SK-N-SH (cell line): Measurements from ENCODE around the gene TBX21. TPM values are rescaled to one million over a fixed set of nuclear protein-coding genes. Genes with fewer than 3 reads are reported as not detected.

Experiments used
- CTCF ChIA-PET: fragments of 300-600, 350-600 bp; formaldehyde crosslinking; extraction: SDS; loops from one replicate; lab custom pipeline; 2021; lab: Yijun Ruan, JAX
- POLR2A ChIA-PET: fragments of 350-600 bp; sonication (Branson Sonifier 250); formaldehyde crosslinking; extraction: SDS; loops from one replicate; lab custom pipeline; 2020; ENCODE audit warnings: antibody characterized with exemption, inconsistent platforms; lab: Yijun Ruan, JAX
- DNase-seq: peaks from one replicate; pipeline ENCODE4 v3.0.0; 2012
- H2AFZ ChIP-seq: fragments of 200-600 bp; sonication (generic); 2 replicates; pipeline ENCODE4 v1.8.1; 2016; ENCODE audit warnings: antibody characterized with exemption, mild to moderate bottlenecking, low read depth
- H3F3A ChIP-seq: fragments of 200-600 bp; sonication (generic); replicated peaks from 2 replicates; pipeline ENCODE3; 2016; ENCODE audit warnings: antibody characterized with exemption, mild to moderate bottlenecking; ENCODE audit not compliant: insufficient read depth
- H3K27ac ChIP-seq, 2 experiments: fragments of 200-500 bp in 1 of 2; fragments of 200-600 bp in 1 of 2; sonication (Bioruptor generic) in 1 of 2; sonication (generic), shearing (Covaris generic) in 1 of 2; 2 replicates each; pipeline versions ENCODE4 v1.5.1 to v1.6.1; 2014 to 2016; ENCODE audit warnings: low read depth in 2 of 2, inconsistent platforms in 1 of 2, low read length in 1 of 2, mild to moderate bottlenecking in 1 of 2, mixed read lengths in 1 of 2
- H3K27me3 ChIP-seq: fragments of 200-600 bp; sonication (generic), shearing (Covaris generic); 2 replicates; pipeline ENCODE4 v1.6.1; 2016; ENCODE audit warnings: mixed run types; ENCODE audit not compliant: insufficient read depth
- H3K36me3 ChIP-seq, 2 experiments: fragments of 200-500 bp in 1 of 2; fragments of 200-600 bp in 1 of 2; sonication (Bioruptor generic) in 1 of 2; sonication (generic) in 1 of 2; replicated peaks in 1 of 2; 2 replicates each; pipeline versions ENCODE3 to v1.5.1; 2014 to 2016; ENCODE audit warnings: low read length in 1 of 2, mild to moderate bottlenecking in 1 of 2; ENCODE audit not compliant: insufficient read depth in 2 of 2, control insufficient read depth in 1 of 2
- H3K4me1 ChIP-seq, 2 experiments: fragments of 200-500 bp in 1 of 2; fragments of 200-600 bp in 1 of 2; sonication (Bioruptor generic) in 1 of 2; sonication (generic), shearing (Covaris generic) in 1 of 2; 2 replicates each; pipeline versions ENCODE4 v1.5.1 to v1.6.1; 2014 to 2016; ENCODE audit warnings: low read depth in 1 of 2, low read length in 1 of 2, mixed run types in 1 of 2; ENCODE audit not compliant: insufficient read depth in 2 of 2, control insufficient read depth in 1 of 2
- H3K4me2 ChIP-seq: fragments of 200-600 bp; sonication (generic), shearing (Covaris generic); 2 replicates; pipeline ENCODE4 v1.6.1; 2017; ENCODE audit warnings: mixed run types
- H3K4me3 ChIP-seq, 2 experiments: fragments of 200-500 bp in 1 of 2; fragments of 200-600 bp in 1 of 2; sonication (Bioruptor generic) in 1 of 2; sonication (generic), shearing (Covaris generic) in 1 of 2; 2 replicates each; pipeline versions ENCODE4 v1.5.1 to v1.8.1; 2014 to 2016; ENCODE audit warnings: low read depth in 2 of 2, inconsistent platforms in 1 of 2, low read length in 1 of 2, mild to moderate bottlenecking in 1 of 2, mixed read lengths in 1 of 2, moderate library complexity in 1 of 2
- H3K79me2 ChIP-seq: fragments of 200-600 bp; sonication (generic); 2 replicates; pipeline ENCODE4 v1.8.1; 2017; ENCODE audit warnings: mild to moderate bottlenecking; ENCODE audit not compliant: insufficient read depth
- H3K9ac ChIP-seq: fragments of 200-600 bp; sonication (generic); 2 replicates; pipeline ENCODE4 v1.6.1; 2017; ENCODE audit warnings: mixed run types
- H3K9me2 ChIP-seq: fragments of 200-600 bp; sonication (generic); 2 replicates; pipeline ENCODE4 v1.6.1; 2017; ENCODE audit warnings: mixed run types
- H3K9me3 ChIP-seq: fragments of 200-600 bp; sonication (generic); 2 replicates; pipeline ENCODE4 v1.6.1; 2017; ENCODE audit warnings: mixed run types, mild to moderate bottlenecking, moderate library complexity
- H4K20me1 ChIP-seq: fragments of 200-600 bp; sonication (generic); 2 replicates; pipeline ENCODE4 v1.6.1; 2017; ENCODE audit warnings: mild to moderate bottlenecking, mixed run types; ENCODE audit not compliant: insufficient read depth
- ELF1 ChIP-seq: IDR thresholded peaks from 2 replicates; pipeline ENCODE4 v1.4.0; 2012
- EZH2phosphoT487 ChIP-seq: fragments of 200-600 bp; sonication (generic); IDR thresholded peaks from 2 replicates; pipeline ENCODE4 v1.6.1; 2017; ENCODE audit warnings: low read depth, mixed run types, mild to moderate bottlenecking, antibody characterized with exemption, moderate library complexity, borderline replicate concordance
- GABPA ChIP-seq: IDR thresholded peaks from 2 replicates; pipeline ENCODE4 v1.4.0; 2012; ENCODE audit warnings: low read depth, mild to moderate bottlenecking
- IRF3 ChIP-seq: fragments of 150-350 bp; IDR thresholded peaks from 2 replicates; pipeline ENCODE4 v1.6.1; 2016; ENCODE audit warnings: mild to moderate bottlenecking, low read depth, low read length
- JUND ChIP-seq: IDR thresholded peaks from 2 replicates; pipeline ENCODE4 v1.4.0; 2012
- MAX ChIP-seq: IDR thresholded peaks from 2 replicates; pipeline ENCODE4 v1.4.0; 2012; ENCODE audit warnings: low read depth
- MEF2A ChIP-seq: IDR thresholded peaks from 2 replicates; pipeline ENCODE4 v1.4.0; 2012; ENCODE audit warnings: low read depth, borderline replicate concordance
- NFIC ChIP-seq: IDR thresholded peaks from 2 replicates; pipeline ENCODE4 v1.4.0; 2012; ENCODE audit warnings: borderline replicate concordance
- NRF1 ChIP-seq: IDR thresholded peaks from 2 replicates; pipeline ENCODE4 v1.6.1; 2012; ENCODE audit warnings: low read depth, mild to moderate bottlenecking, low read length
- PBX3 ChIP-seq: IDR thresholded peaks from 2 replicates; pipeline ENCODE4; 2012
- RAD21 ChIP-seq: IDR thresholded peaks from 2 replicates; pipeline ENCODE4 v1.6.1; 2012; ENCODE audit warnings: mild to moderate bottlenecking, low read length
- RCOR1 ChIP-seq: fragments of 150-350 bp; IDR thresholded peaks from 2 replicates; pipeline ENCODE4 v1.6.1; 2017; ENCODE audit warnings: antibody characterized with exemption, low read length
- RFX5 ChIP-seq: IDR thresholded peaks from 2 replicates; pipeline ENCODE4 v1.6.1; 2012; ENCODE audit warnings: mild to moderate bottlenecking, improper control_type of control experiment, low read length
- RXRA ChIP-seq: IDR thresholded peaks from 2 replicates; pipeline ENCODE4 v1.4.0; 2012; ENCODE audit warnings: low read depth, mild to moderate bottlenecking, borderline replicate concordance
- SIN3A ChIP-seq: IDR thresholded peaks from 2 replicates; pipeline ENCODE4 v1.6.1; 2012; ENCODE audit warnings: low read depth, mild to moderate bottlenecking, low read length, moderate library complexity, borderline replicate concordance
- TEAD4 ChIP-seq: IDR thresholded peaks from 2 replicates; pipeline ENCODE4 v1.4.0; 2012; ENCODE audit warnings: mild to moderate bottlenecking, borderline replicate concordance; ENCODE audit not compliant: insufficient read depth
- USF1 ChIP-seq: IDR thresholded peaks from 2 replicates; pipeline ENCODE4 v1.4.0; 2012; ENCODE audit warnings: low read depth, borderline replicate concordance
- YY1 ChIP-seq: IDR thresholded peaks from 2 replicates; pipeline ENCODE4 v1.4.0; 2012; ENCODE audit warnings: low read depth, mild to moderate bottlenecking
- ZBTB33 ChIP-seq: IDR thresholded peaks from 2 replicates; pipeline ENCODE4 v1.4.0; 2012; ENCODE audit warnings: low read depth, borderline replicate concordance
- WGBS: methylation state at CpG from one replicate; pipeline ENCODE4 v1.1.6; 2017; ENCODE audit warnings: low lambda C conversion rate; 5-methylcytosine and 5-hydroxymethylcytosine counted together
- polyA plus RNA-seq, 3 experiments: library from polyadenylated mRNA; depleted of rRNA; stranded (reverse); fragments of >200 nt; gene quantifications; 2 replicates each; pipeline ENCODE4 v1.2.3, GENCODE V29; 2012

TBX21 gene
- polyA plus RNA-seq, 1 of the 3 experiments (the other 2 are of a cell fraction): not detected

GRCh38 chr17:47729476-47729875 lies 3.6 kb upstream of the TBX21 start:
- Histone ChIP-seq H3F3A (peaks cover 6% of the 10 kb centered on the region), H3K9me2 (no peaks in the 10 kb centered on the region), H2AFZ (no peak overlapping the region), H3K4me2 (no peak overlapping the region), H3K27me3 (peaks cover 80% of the 10 kb centered on the region), H3K9ac (no peak overlapping the region), H3K36me3 (no peaks in the 10 kb centered on the region), H3K79me2 (no peaks in the 10 kb centered on the region), H3K4me3 (no peak overlapping the region), H3K27ac (no peak overlapping the region), H4K20me1 (0 out of 2 replicates have a peak, but pooled peaks cover 6% of the 10 kb centered on the region), H3K9me3 (no peaks in the 10 kb centered on the region), H3K4me1 (peaks cover 0 to 33% of the 10 kb centered on the region in 2 experiments; a peak in 1 of 4 replicates)
- POLR2A ChIA-PET: no interaction called here
- DNase-seq: no peak
- WGBS: 46% methylated on average over 6 of the region's 8 CpGs
- TF ChIP-seq NFIC (no peak), SIN3A (no peak), ZBTB33 (no peak), RFX5 (no peak), MEF2A (no peak), USF1 (no peak), IRF3 (no peak), ELF1 (no peak), RCOR1 (no peak), MAX (no peak), TEAD4 (no peak), PBX3 (no peak), GABPA (no peak), YY1 (no peak), RAD21 (no peak), JUND (no peak), NRF1 (no peak), EZH2phosphoT487 (no peak), RXRA (no peak)
- CTCF ChIA-PET: interaction anchor here (1.1 to 9.9 kb wide), 3 partner anchors 15 to 30 kb away, joined by 3 to 109 read pairs (median 56); no protein-coding TSS in a partner anchor
